K562 (cell line): ENCODE results near the gene FAM117A. TPM values are rescaled to one million over a fixed set of nuclear protein-coding genes. Genes with fewer than 3 reads are reported as not detected.

Experiments used
- ARNT ChIP-seq, 2 experiments: fragments of 450-650 bp; IDR thresholded peaks; 2 replicates each; pipeline ENCODE4 v1.6.1; 2016; ENCODE audit warnings: mild to moderate bottlenecking in 1 of 2
- ATF7 ChIP-seq: fragments of 450-650 bp; IDR thresholded peaks from 2 replicates; pipeline ENCODE4 v1.7.1; 2014; ENCODE audit warnings: mild to moderate bottlenecking, moderate library complexity
- GABPB1 ChIP-seq: sonication (generic); formaldehyde crosslinking; IDR thresholded peaks from 2 replicates; pipeline ENCODE4 v1.8.0; 2022; ENCODE audit warnings: mild to moderate bottlenecking, missing genetic modification reagents
- HNRNPK ChIP-seq: fragments of 200-400 bp; formaldehyde crosslinking; IDR thresholded peaks from one replicate; pipeline ENCODE4 v1.6.1; 2018; ENCODE audit warnings: mild to moderate bottlenecking, low read depth, low read length; ENCODE audit not compliant: poor library complexity, severe bottlenecking
- L3MBTL2 ChIP-seq: fragments of 450-650 bp; IDR thresholded peaks from 2 replicates; pipeline ENCODE4 v1.6.1; 2016; ENCODE audit warnings: mild to moderate bottlenecking, moderate library complexity
- NCOA2 ChIP-seq, 2 experiments: fragments of 450-650 bp; IDR thresholded peaks; 2 replicates each; pipeline ENCODE4 v1.6.1; 2018; ENCODE audit warnings: mild to moderate bottlenecking in 2 of 2, moderate library complexity in 1 of 2; ENCODE audit not compliant: partially characterized antibody in 2 of 2
- NR0B1 ChIP-seq: fragments of 450-650 bp; IDR thresholded peaks from one replicate; pipeline ENCODE4 v1.6.1; 2018; ENCODE audit warnings: mild to moderate bottlenecking, moderate library complexity; ENCODE audit not compliant: partially characterized antibody
- SIX5 ChIP-seq, 2 experiments: IDR thresholded peaks; 2 replicates each; pipeline ENCODE4 v1.6.1; 2011; ENCODE audit warnings: low read length in 2 of 2, borderline replicate concordance in 1 of 2, low read depth in 1 of 2, mild to moderate bottlenecking in 1 of 2, moderate library complexity in 1 of 2; ENCODE audit not compliant: insufficient read depth in 1 of 2
- TAF15 ChIP-seq: fragments of 200-400 bp; formaldehyde crosslinking; IDR thresholded peaks from 2 replicates; pipeline ENCODE4 v1.6.1; 2017; ENCODE audit warnings: mild to moderate bottlenecking, low read depth, low read length, moderate library complexity
- TFAM ChIP-seq: fragments of 250-450 bp; sonication (Bioruptor Pico); conservative IDR thresholded peaks from 2 replicates; pipeline ENCODE4 v1.5.0; 2021; ENCODE audit warnings: mild to moderate bottlenecking, moderate library complexity
- ZBED1 ChIP-seq: IDR thresholded peaks from 2 replicates; pipeline ENCODE4 v1.6.1; 2014
- ZBTB34 ChIP-seq: fragments of 250-450 bp; sonication (Bioruptor Pico); IDR thresholded peaks from 2 replicates; pipeline ENCODE4 v1.8.0; 2021; ENCODE audit warnings: mild to moderate bottlenecking, moderate library complexity
- ZBTB9 ChIP-seq: fragments of 450-650 bp; formaldehyde crosslinking; IDR thresholded peaks from 2 replicates; pipeline ENCODE4 v1.4.0; 2020; ENCODE audit warnings: mild to moderate bottlenecking, moderate library complexity
- ZNF280B ChIP-seq: fragments of 250-450 bp; sonication (Bioruptor Pico); IDR thresholded peaks from 2 replicates; pipeline ENCODE4 v1.5.1; 2021; ENCODE audit warnings: mild to moderate bottlenecking
- ZNF830 ChIP-seq: fragments of 250-450 bp; sonication (Bioruptor Pico); IDR thresholded peaks from 2 replicates; pipeline ENCODE4 v1.5.0; 2021; ENCODE audit warnings: mild to moderate bottlenecking
- polyA plus RNA-seq, 8 experiments: library from polyadenylated mRNA; depleted of rRNA in 4 of 8; stranded (reverse) in 5 of 8; unstranded in 3 of 8; fragments of >200 nt; fragmentation: Nextera tagmentation in 2 of 8; fragmentation: Illumina TruSeq in 1 of 8; extraction: Ambion mirVana in 2 of 8; extraction: Trizol in 1 of 8; gene quantifications; 2 replicates each; pipeline versions ENCODE4 v1.2.1 to v1.2.3, GENCODE V29; 2011 to 2014; ENCODE audit warnings: inconsistent platforms in 1 of 8, missing spikeins in 1 of 8
- total RNA-seq, 7 experiments: library from RNA; depleted of rRNA in 6 of 7; stranded (reverse); fragments of >200 nt in 6 of 7; fragmentation: Illumina TruSeq in 2 of 7; extraction: Trizol in 2 of 7; gene quantifications; 2 replicates each; pipeline versions ENCODE4 v1.2.1 to v1.2.3, GENCODE V29; 2011 to 2021; ENCODE audit warnings: low replicate concordance in 1 of 7
- TF ChIP-seq, protein P1 (sequence below): fragments of 250-450 bp; sonication (Bioruptor Pico); IDR thresholded peaks from 2 replicates; pipeline ENCODE4 v1.4.0; 2020

The FAM117A gene
- total and polyA plus RNA-seq, 9 of the 15 experiments (the other 6 are each of a cell fraction or from before 2014, with no cell fraction given) = 3.1 to 79.7 (median 36.6) TPM

DNA sequence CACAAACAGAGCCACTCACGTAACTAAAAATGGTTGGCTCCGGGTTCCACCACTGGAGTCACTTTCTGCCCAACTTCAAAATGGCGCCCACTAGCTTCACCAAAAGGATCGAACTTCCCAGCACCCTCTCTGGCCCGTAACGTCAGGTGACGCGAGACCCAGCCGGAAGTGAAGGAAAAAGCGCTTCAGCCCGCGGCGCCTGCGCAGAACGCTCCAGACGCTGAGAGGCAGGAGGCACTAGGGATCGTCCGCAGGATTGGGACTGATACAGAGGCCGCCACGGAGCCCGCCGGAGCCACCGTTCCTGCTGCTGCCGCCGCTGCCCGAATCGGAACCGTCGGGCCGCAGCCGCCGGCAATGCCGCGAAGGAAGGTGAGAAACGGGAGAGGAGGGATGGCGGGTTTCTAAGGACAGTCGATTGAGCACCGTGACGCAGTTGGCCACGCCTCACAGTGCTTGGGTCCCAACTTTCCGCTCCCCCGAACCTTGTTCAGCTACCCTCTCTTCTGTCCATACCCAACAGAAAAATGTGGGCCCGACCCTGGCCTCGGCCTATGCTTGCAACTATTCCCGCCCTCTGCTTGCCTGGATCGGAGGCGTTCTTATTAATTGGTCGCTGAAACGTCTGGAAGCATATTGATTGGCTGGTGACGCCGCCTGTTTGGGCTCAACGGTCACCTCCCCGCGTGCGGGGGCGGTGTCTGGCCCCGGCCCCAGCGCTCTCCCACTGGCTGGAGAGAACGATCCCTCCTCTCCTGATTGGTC is 24.7 kb upstream of the FAM117A start, which contains the start of gene KAT7 (continued):
- TF ChIP-seq ZNF280B (no peak), HNRNPK (no peak), TFAM (no peak), ZNF830 (CRISPR knock-in tag) (no peak), NR0B1 (no peak), L3MBTL2 (peak; percentile 75), NCOA2 (IDR thresholded peaks at IDR 0.05; ENCODE audit: partially characterized antibody in 2 of 2) (no peak), ATF7 (peak; percentile 84), ZBTB9 (CRISPR knock-in tag) (peak; percentile 82), TAF15 (no peak), ZBTB34 (no peak), ARNT (IDR thresholded peaks at IDR 0.05) (peak in 1 of 2 experiments; percentile 100; a peak in 2 of 4 replicates), ZBED1 (no peak; the same call in 1 of the 2 replicates), SIX5 (IDR thresholded peaks at IDR 0.05; ENCODE audit: borderline replicate concordance in 1 of 2, insufficient read depth in 1 of 2, low read depth in 1 of 2, low read length in 2 of 2) (peak; percentile 86), GABPB1 (CRISPR knock-in tag) (peak; percentile 95)
- TF ChIP-seq, protein P1, sequence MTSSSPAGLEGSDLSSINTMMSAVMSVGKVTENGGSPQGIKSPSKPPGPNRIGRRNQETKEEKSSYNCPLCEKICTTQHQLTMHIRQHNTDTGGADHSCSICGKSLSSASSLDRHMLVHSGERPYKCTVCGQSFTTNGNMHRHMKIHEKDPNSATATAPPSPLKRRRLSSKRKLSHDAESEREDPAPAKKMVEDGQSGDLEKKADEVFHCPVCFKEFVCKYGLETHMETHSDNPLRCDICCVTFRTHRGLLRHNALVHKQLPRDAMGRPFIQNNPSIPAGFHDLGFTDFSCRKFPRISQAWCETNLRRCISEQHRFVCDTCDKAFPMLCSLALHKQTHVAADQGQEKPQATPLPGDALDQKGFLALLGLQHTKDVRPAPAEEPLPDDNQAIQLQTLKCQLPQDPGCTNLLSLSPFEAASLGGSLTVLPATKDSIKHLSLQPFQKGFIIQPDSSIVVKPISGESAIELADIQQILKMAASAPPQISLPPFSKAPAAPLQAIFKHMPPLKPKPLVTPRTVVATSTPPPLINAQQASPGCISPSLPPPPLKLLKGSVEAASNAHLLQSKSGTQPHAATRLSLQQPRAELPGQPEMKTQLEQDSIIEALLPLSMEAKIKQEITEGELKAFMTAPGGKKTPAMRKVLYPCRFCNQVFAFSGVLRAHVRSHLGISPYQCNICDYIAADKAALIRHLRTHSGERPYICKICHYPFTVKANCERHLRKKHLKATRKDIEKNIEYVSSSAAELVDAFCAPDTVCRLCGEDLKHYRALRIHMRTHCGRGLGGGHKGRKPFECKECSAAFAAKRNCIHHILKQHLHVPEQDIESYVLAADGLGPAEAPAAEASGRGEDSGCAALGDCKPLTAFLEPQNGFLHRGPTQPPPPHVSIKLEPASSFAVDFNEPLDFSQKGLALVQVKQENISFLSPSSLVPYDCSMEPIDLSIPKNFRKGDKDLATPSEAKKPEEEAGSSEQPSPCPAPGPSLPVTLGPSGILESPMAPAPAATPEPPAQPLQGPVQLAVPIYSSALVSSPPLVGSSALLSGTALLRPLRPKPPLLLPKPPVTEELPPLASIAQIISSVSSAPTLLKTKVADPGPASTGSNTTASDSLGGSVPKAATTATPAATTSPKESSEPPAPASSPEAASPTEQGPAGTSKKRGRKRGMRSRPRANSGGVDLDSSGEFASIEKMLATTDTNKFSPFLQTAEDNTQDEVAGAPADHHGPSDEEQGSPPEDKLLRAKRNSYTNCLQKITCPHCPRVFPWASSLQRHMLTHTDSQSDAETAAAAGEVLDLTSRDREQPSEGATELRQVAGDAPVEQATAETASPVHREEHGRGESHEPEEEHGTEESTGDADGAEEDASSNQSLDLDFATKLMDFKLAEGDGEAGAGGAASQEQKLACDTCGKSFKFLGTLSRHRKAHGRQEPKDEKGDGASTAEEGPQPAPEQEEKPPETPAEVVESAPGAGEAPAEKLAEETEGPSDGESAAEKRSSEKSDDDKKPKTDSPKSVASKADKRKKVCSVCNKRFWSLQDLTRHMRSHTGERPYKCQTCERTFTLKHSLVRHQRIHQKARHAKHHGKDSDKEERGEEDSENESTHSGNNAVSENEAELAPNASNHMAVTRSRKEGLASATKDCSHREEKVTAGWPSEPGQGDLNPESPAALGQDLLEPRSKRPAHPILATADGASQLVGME = peak; percentile 47; the same call in 1 of the 2 replicates
